AG04450 (cell line): Measurements from ENCODE around the gene KHDRBS2. TPM values are rescaled to one million over a fixed set of nuclear protein-coding genes. Genes with fewer than 3 reads are reported as not detected.

Experiments used
- CTCF ChIA-PET: fragments of 300-600, 350-600 bp; formaldehyde crosslinking; extraction: SDS; loops from one replicate; lab custom pipeline; 2022; ENCODE audit warnings: antibody characterized with exemption, inconsistent platforms; lab: Charles Lee
- POLR2A ChIA-PET: fragments of 350-600 bp; formaldehyde crosslinking; extraction: SDS; loops from one replicate; lab custom pipeline; 2021; ENCODE audit warnings: antibody characterized with exemption, inconsistent platforms; lab: Yijun Ruan, JAX
- DNase-seq: peaks from one replicate; pipeline ENCODE4 v3.0.0-alpha.2; 2011; ENCODE audit warnings: low read depth, low spot score
- H3K27ac ChIP-seq: one replicate; pipeline ENCODE4 v1.5.1; 2012; ENCODE audit warnings: low read depth, low read length, control low read depth
- H3K27me3 ChIP-seq: one replicate; pipeline ENCODE4 v1.6.0; 2012; ENCODE audit warnings: low read length; ENCODE audit not compliant: control insufficient read depth, insufficient read depth
- H3K4me3 ChIP-seq: 2 replicates; pipeline ENCODE4 v1.5.1; 2011; ENCODE audit warnings: mild to moderate bottlenecking, low read depth, low read length, control low read depth
- H3K9me3 ChIP-seq: 2 replicates; pipeline ENCODE4 v1.5.1; 2012; ENCODE audit warnings: low read length; ENCODE audit not compliant: control insufficient read depth, insufficient read depth
- polyA plus RNA-seq: library from polyadenylated mRNA; depleted of rRNA; stranded (reverse); fragments of >200 nt; gene quantifications from 2 replicates; pipeline ENCODE4 v1.2.3, GENCODE V29; 2011
- TF ChIP-seq, protein P1 (sequence below): IDR thresholded peaks from 2 replicates; pipeline ENCODE4 v1.5.1; 2011; ENCODE audit warnings: low read depth, low read length, control low read depth, inconsistent platforms

The KHDRBS2 gene
- polyA plus RNA-seq, 1 experiment, result not detected

DNA sequence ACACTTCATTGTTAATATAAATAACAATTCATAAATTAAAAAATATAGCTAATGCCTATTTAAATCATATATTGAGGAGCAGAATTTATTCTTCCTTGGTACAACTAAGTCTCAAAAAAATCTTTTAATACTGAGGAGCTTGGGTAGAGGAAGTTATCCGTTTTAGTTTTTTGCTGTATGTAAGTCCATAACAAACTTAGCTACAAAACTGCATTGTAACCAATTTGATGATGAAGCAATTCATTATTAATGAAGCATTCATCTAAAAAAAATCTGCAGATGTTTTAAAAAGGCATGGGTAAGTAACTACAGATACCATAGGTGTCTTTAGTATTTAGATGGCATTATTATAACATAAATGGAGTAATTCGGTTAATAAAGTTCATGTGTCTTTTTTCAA, 1.3 kb downstream of the KHDRBS2 start:
- TF ChIP-seq, protein P1, sequence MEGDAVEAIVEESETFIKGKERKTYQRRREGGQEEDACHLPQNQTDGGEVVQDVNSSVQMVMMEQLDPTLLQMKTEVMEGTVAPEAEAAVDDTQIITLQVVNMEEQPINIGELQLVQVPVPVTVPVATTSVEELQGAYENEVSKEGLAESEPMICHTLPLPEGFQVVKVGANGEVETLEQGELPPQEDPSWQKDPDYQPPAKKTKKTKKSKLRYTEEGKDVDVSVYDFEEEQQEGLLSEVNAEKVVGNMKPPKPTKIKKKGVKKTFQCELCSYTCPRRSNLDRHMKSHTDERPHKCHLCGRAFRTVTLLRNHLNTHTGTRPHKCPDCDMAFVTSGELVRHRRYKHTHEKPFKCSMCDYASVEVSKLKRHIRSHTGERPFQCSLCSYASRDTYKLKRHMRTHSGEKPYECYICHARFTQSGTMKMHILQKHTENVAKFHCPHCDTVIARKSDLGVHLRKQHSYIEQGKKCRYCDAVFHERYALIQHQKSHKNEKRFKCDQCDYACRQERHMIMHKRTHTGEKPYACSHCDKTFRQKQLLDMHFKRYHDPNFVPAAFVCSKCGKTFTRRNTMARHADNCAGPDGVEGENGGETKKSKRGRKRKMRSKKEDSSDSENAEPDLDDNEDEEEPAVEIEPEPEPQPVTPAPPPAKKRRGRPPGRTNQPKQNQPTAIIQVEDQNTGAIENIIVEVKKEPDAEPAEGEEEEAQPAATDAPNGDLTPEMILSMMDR, result no peak
- no peak for DNase-seq
- Histone ChIP-seq H3K27ac (no peak overlapping the region), H3K27me3 (no peaks in the 10 kb centered on the region), H3K9me3 (peaks cover 14% of the 10 kb centered on the region), H3K4me3 (no peak overlapping the region)
- ChIA-PET CTCF (no interaction called here), POLR2A (no interaction called here)

DNA sequence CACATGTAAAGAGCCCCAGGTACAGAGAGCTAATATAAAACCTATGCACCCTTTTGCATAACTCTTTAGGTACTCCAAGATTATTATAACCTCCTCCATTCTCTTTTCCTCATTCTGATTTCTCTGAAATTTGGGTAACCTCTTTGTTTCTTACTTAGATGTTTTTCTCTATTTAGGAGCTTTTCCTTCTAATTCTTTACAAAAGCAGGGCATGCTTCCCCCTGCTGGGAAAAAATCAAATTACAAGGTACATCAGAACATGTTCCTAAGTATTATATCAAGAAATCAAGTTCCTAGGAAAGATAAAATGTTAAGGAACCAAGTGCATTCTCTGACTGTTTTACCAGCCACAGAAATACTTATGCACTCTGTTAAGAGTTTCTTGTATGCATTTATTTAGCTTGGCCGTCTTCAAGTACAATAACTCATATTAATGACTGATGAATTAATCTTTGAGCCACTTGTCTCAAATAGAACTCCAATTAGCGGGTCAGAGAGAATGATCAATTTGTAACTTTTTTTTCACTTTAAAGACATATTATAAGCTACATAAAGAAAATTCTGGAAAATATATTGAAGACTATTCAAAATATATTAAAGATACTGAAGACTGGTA, 2.1 kb downstream of the KHDRBS2 start:
- no peak overlapping the region for H3K4me3 ChIP-seq
- no peak for DNase-seq
- H3K27me3 ChIP-seq, result no peaks in the 10 kb centered on the region
- POLR2A ChIA-PET, result no interaction called here
- CTCF ChIA-PET, result no interaction called here
- H3K9me3 ChIP-seq, result peaks cover 14% of the 10 kb centered on the region
- no peak overlapping the region for H3K27ac ChIP-seq
- TF ChIP-seq, protein P1, result no peak; the same call in 1 of the 2 replicates

DNA sequence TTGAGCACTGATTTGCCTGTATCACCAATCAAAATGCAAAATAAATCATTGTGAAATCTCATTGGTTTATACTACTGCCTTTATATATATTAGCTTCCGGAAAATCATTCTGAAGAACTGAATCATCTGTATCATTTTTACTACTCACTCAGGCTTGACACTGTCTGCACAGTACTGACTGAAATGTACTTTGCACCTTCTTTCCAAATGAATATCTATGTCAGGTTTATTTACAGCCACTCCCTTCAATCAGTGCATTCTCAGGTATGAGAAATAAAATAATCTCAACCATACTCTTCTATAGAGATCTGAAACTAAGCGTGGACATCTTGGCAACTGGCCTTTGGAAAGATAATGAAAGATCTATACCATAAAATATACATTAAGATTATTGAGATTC, 2.7 kb downstream of the KHDRBS2 start:
- H3K27ac ChIP-seq, result no peak overlapping the region
- ChIA-PET CTCF (no interaction called here), POLR2A (no interaction called here)
- TF ChIP-seq, protein P1, result no peak
- peaks cover 14% of the 10 kb centered on the region for H3K9me3 ChIP-seq
- H3K27me3 ChIP-seq, result no peaks in the 10 kb centered on the region
- no peak for DNase-seq
- H3K4me3 ChIP-seq, result no peak overlapping the region

DNA sequence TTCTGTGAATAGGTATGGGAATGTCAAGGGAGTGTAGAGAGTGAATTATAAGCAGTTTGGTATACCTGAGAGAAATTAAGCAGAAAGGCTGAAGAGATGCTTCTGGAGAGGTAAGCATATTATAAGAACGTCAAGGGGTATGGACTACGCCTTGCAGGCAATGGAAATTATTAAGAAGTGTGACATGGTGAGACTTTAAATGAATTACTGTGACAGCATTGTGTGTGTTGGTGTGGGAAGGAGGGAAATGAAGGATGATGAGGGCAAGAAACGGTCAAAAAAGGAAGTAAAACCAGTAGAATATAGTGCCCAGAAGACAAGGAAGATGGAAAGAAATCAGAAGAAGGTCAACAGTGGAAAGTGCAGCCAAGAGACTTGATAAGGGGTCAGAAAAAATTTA, 5.9 kb downstream of the KHDRBS2 start:
- Histone ChIP-seq H3K27ac (no peak overlapping the region), H3K9me3 (peaks cover 2% of the 10 kb centered on the region; the same call in 1 of the 2 replicates), H3K27me3 (no peaks in the 10 kb centered on the region), H3K4me3 (no peak overlapping the region)
- TF ChIP-seq, protein P1, result no peak
- ChIA-PET POLR2A (no interaction called here), CTCF (no interaction called here)
- no peak for DNase-seq

DNA sequence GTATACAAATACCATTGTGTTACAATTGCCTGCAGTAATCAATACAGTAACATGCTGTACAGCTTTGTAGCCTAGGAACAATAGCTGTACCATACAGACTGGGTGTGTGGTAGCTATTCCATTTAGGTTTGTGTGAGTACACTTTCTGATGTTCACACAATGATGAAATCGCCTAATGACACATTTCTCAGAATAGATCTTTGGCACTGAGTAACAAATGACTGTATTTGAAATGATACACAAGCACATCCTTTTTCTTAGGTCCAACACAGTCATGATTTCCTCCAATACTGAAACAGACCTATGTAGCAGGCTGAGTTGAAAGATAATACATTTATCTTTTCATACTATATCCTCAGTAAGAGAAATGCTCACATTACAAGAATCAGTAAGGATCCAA, 13.9 kb downstream of the KHDRBS2 start:
- TF ChIP-seq, protein P1, result no peak
- POLR2A ChIA-PET, result no interaction called here
- H3K4me3 ChIP-seq, result no peak overlapping the region
- no peak for DNase-seq
- no peaks in the 10 kb centered on the region for H3K27me3 ChIP-seq
- H3K27ac ChIP-seq, result no peak overlapping the region
- CTCF ChIA-PET, result no interaction called here
- H3K9me3 ChIP-seq, result 0 out of 2 replicates have a peak, but pooled peaks cover 3% of the 10 kb centered on the region
